K562 (cell line): ENCODE results near the gene PPP4C. TPM values are rescaled to one million over a fixed set of nuclear protein-coding genes. Genes with fewer than 3 reads are reported as not detected.
A peak's percentile ranks its signal among the peaks of the same experiment; 100 is the strongest.

ENCODE experiments used
- ATF4 ChIP-seq: fragments of 450-650 bp; formaldehyde crosslinking; IDR thresholded peaks from 2 replicates; pipeline ENCODE4 v1.4.0; 2022; ENCODE audit warnings: mild to moderate bottlenecking, moderate library complexity
- CREBBP ChIP-seq: IDR thresholded peaks from one replicate; pipeline ENCODE4 v1.6.1; 2012; ENCODE audit warnings: low read depth, mild to moderate bottlenecking, control low read depth, inconsistent platforms, low read length
- JUND ChIP-seq, 2 experiments: IDR thresholded peaks; 2 replicates in 1 of 2; 3 replicates in 1 of 2; pipeline ENCODE4 v1.6.1; 2011; ENCODE audit warnings: borderline replicate concordance in 2 of 2, low read depth in 2 of 2, low read length in 2 of 2, improper control_type of control experiment in 1 of 2, missing biosample characterization in 1 of 2, missing genetic modification characterization in 1 of 2, missing genetic modification reagents in 1 of 2
- MGA ChIP-seq: fragments of 450-650 bp; IDR thresholded peaks from 2 replicates; pipeline ENCODE4 v1.6.1; 2016; ENCODE audit warnings: mild to moderate bottlenecking, moderate library complexity
- MYC ChIP-seq, 2 experiments: fragments of 250-450 bp in 1 of 2; sonication (Bioruptor Pico) in 1 of 2; IDR thresholded peaks; 2 replicates each; pipeline versions ENCODE4 v1.5.1 to v1.6.1; 2012 to 2021; ENCODE audit warnings: low read depth in 2 of 2, borderline replicate concordance in 1 of 2, improper control_type of control experiment in 1 of 2, low read length in 1 of 2, mild to moderate bottlenecking in 1 of 2, moderate library complexity in 1 of 2
- ZBTB7A ChIP-seq: IDR thresholded peaks from 2 replicates; pipeline ENCODE4 v1.6.1; 2011; ENCODE audit warnings: low read depth, mild to moderate bottlenecking, low read length, moderate library complexity, borderline replicate concordance; ENCODE audit not compliant: control insufficient read depth
- ZNF507 ChIP-seq: conservative IDR thresholded peaks from 2 replicates; pipeline ENCODE4 v1.6.1; 2017; ENCODE audit warnings: missing genetic modification characterization, missing compliant biosample characterization
- ZNF584 ChIP-seq: fragments of 200-800 bp; sonication (Bioruptor generic); IDR thresholded peaks from 2 replicates; pipeline ENCODE4 v1.6.1; 2016; ENCODE audit warnings: low read depth, mild to moderate bottlenecking, missing genetic modification characterization, missing compliant biosample characterization
- polyA plus RNA-seq, 8 experiments: library from polyadenylated mRNA; depleted of rRNA in 4 of 8; stranded (reverse) in 5 of 8; unstranded in 3 of 8; fragments of >200 nt; fragmentation: Nextera tagmentation in 2 of 8; fragmentation: Illumina TruSeq in 1 of 8; extraction: Ambion mirVana in 2 of 8; extraction: Trizol in 1 of 8; gene quantifications; 2 replicates each; pipeline versions ENCODE4 v1.2.1 to v1.2.3, GENCODE V29; 2011 to 2014; ENCODE audit warnings: inconsistent platforms in 1 of 8, missing spikeins in 1 of 8
- total RNA-seq, 7 experiments: library from RNA; depleted of rRNA in 6 of 7; stranded (reverse); fragments of >200 nt in 6 of 7; fragmentation: Illumina TruSeq in 2 of 7; extraction: Trizol in 2 of 7; gene quantifications; 2 replicates each; pipeline versions ENCODE4 v1.2.1 to v1.2.3, GENCODE V29; 2011 to 2021; ENCODE audit warnings: low replicate concordance in 1 of 7

Gene PPP4C
- total and polyA plus RNA-seq, 9 of the 15 experiments (the other 6 are each of a cell fraction or from before 2014, with no cell fraction given) = 3.5 to 183 (median 131) TPM

DNA sequence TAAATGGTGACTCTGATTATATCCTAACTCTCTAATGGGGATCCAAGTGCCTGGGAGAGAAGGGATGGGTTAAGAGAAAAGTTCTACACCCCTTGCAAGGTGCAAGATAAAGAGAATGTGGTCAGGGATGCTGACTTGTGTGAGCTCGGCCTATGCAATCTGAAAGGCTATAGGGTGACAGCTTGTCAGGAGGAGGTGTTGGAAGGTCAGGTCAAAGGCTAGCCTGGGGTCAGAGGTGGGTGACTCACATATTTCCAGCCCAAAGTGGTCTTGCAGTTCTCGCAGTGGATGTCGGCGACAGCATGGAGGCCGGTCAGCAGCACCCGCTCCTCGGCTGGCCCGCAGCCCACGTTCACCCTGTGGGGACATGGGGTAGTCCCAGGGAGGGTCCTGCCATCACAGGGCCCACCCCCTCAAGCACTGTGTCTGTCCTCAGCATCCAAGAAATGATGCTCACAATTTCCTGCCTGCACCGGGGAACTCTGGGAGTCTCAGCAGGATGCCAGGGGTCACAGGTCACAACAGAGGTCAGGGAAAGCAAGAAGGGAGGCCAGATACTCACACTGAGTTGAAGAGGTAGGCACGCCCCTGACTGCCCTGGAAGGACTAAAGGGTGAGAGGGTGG is 18.9 kb downstream of the PPP4C start (continued):
- TF ChIP-seq ZNF584 (CRISPR knock-in tag) = no peak
- peak; percentile 54; the same call in 1 of the 2 replicates for TF ChIP-seq JUND (IDR thresholded peaks at IDR 0.05; ENCODE audit: borderline replicate concordance, low read depth, low read length)
- TF ChIP-seq JUND (tag; IDR thresholded peaks at IDR 0.05; ENCODE audit: borderline replicate concordance, low read depth, low read length) = no peak
- TF ChIP-seq CREBBP = no peak
- no peak for TF ChIP-seq MGA
- no peak for TF ChIP-seq ATF4
- TF ChIP-seq MYC (IDR thresholded peaks at IDR 0.05; ENCODE audit: low read depth, low read length) = no peak
- TF ChIP-seq MYC (CRISPR knock-in tag; IDR thresholded peaks at IDR 0.05; ENCODE audit: borderline replicate concordance, low read depth) = no peak
- no peak for TF ChIP-seq ZNF507 (tag)
- TF ChIP-seq ZBTB7A = peak; percentile 29; the same call in 1 of the 2 replicates
